DND-41 (cell line): ENCODE data around the gene UGT1A6.
"Not testable (repeated sequence)": the region's sequence is repeated elsewhere in the genome, so short reads cannot be mapped to it uniquely, and the experiment has no call there.

Experiments
- ATAC-seq: fragments of 200-7000 bp; cut with Tn5 transposase; 3 replicates; pipeline ENCODE4 v1.9.1; 2021; ENCODE audit warnings: low read depth; ENCODE audit not compliant: insufficient read depth
- DNase-seq: peaks from one replicate; pipeline ENCODE4 v3.0.0-alpha.2; 2020
- H2AFZ ChIP-seq: 2 replicates; pipeline ENCODE4 v1.6.0; 2012; ENCODE audit warnings: low read depth, low read length
- H3K27ac ChIP-seq: 2 replicates; pipeline ENCODE4 v1.5.1; 2012; ENCODE audit warnings: low read length, inconsistent platforms
- H3K27me3 ChIP-seq: fragments of 200-600 bp; sonication (generic); 2 replicates; pipeline ENCODE4 v1.6.0; 2012; ENCODE audit warnings: low read length, mild to moderate bottlenecking, inconsistent platforms; ENCODE audit not compliant: insufficient read depth, poor library complexity
- H3K36me3 ChIP-seq: 2 replicates; pipeline ENCODE4 v1.5.1; 2012; ENCODE audit warnings: low read length, inconsistent platforms; ENCODE audit not compliant: insufficient read depth
- H3K4me1 ChIP-seq: 2 replicates; pipeline ENCODE4 v1.5.1; 2012; ENCODE audit warnings: mild to moderate bottlenecking, low read length; ENCODE audit not compliant: insufficient read depth
- H3K4me2 ChIP-seq: 2 replicates; pipeline ENCODE4 v1.6.0; 2012; ENCODE audit warnings: mild to moderate bottlenecking, moderate library complexity, low read length, inconsistent platforms; ENCODE audit not compliant: insufficient read depth
- H3K4me3 ChIP-seq, 2 experiments: fragments of 200-600 bp in 1 of 2; shearing (Covaris generic) in 1 of 2; 2 replicates each; pipeline ENCODE4 v1.5.1; 2012 to 2016; ENCODE audit warnings: inconsistent platforms in 2 of 2, low read length in 2 of 2, mild to moderate bottlenecking in 2 of 2, low read depth in 1 of 2, moderate library complexity in 1 of 2
- H3K79me2 ChIP-seq: 2 replicates; pipeline ENCODE4 v1.6.0; 2012; ENCODE audit warnings: low read length, inconsistent platforms; ENCODE audit not compliant: insufficient read depth
- H3K9ac ChIP-seq: 2 replicates; pipeline ENCODE4 v1.6.0; 2012; ENCODE audit warnings: low read depth, mild to moderate bottlenecking, inconsistent platforms, low read length, moderate library complexity
- H3K9me3 ChIP-seq: 2 replicates; pipeline ENCODE4 v1.5.1; 2012; ENCODE audit warnings: low read length, moderate library complexity, mild to moderate bottlenecking, inconsistent platforms; ENCODE audit not compliant: insufficient read depth, severe bottlenecking
- H4K20me1 ChIP-seq: 2 replicates; pipeline ENCODE4 v1.6.0; 2012; ENCODE audit warnings: low read length; ENCODE audit not compliant: insufficient read depth
- CTCF ChIP-seq: IDR thresholded peaks from 2 replicates; pipeline ENCODE4 v1.5.1; 2012; ENCODE audit warnings: borderline replicate concordance, low read length, moderate library complexity, mild to moderate bottlenecking; ENCODE audit not compliant: poor library complexity, severe bottlenecking; ENCODE audit errors: extremely low read depth
- EZH2 ChIP-seq: IDR thresholded peaks from 3 replicates; pipeline ENCODE4 v1.6.1; 2012; ENCODE audit warnings: borderline replicate concordance, low read depth, mild to moderate bottlenecking, moderate library complexity, low read length, inconsistent platforms; ENCODE audit not compliant: severe bottlenecking

Gene UGT1A6

GRCh38 chr2:233698740-233699139, 6.0 kb downstream of the UGT1A6 start:
- Histone ChIP-seq H3K4me3 (no peak overlapping the region), H3K27ac (no peak overlapping the region), H3K9me3 (no peaks in the 10 kb centered on the region), H3K4me1 (no peaks in the 10 kb centered on the region), H4K20me1 (no peaks in the 10 kb centered on the region), H3K27me3 (peaks cover 15% of the 10 kb centered on the region), H3K9ac (no peak overlapping the region), H3K79me2 (no peaks in the 10 kb centered on the region), H3K4me2 (no peak overlapping the region), H2AFZ (no peak overlapping the region), H3K36me3 (no peaks in the 10 kb centered on the region)
- DNase-seq (no peak), ATAC-seq (no peak)
- TF ChIP-seq EZH2 = no peak
- no peak for TF ChIP-seq CTCF

GRCh38 chr2:233699424-233700027, 6.8 kb downstream of the UGT1A6 start:
- H3K4me3 ChIP-seq = no peak overlapping the region
- TF ChIP-seq EZH2 = no peak
- no peak for TF ChIP-seq CTCF
- H3K27ac ChIP-seq = no peak overlapping the region
- peaks cover 11% of the 10 kb centered on the region for H3K27me3 ChIP-seq
- H3K36me3 ChIP-seq = no peaks in the 10 kb centered on the region
- H4K20me1 ChIP-seq = no peaks in the 10 kb centered on the region
- no peaks in the 10 kb centered on the region for H3K9me3 ChIP-seq
- no peak overlapping the region for H2AFZ ChIP-seq
- DNase-seq = no peak
- no peaks in the 10 kb centered on the region for H3K4me1 ChIP-seq
- ATAC-seq = no peak
- H3K9ac ChIP-seq = no peak overlapping the region
- H3K4me2 ChIP-seq = no peak overlapping the region
- H3K79me2 ChIP-seq = no peaks in the 10 kb centered on the region

GRCh38 chr2:233700028-233700635, 7.4 kb downstream of the UGT1A6 start:
- DNase-seq (no peak), ATAC-seq (no peak)
- Histone ChIP-seq H3K4me2 (no peak overlapping the region), H3K4me1 (no peaks in the 10 kb centered on the region), H3K79me2 (no peaks in the 10 kb centered on the region), H3K36me3 (no peaks in the 10 kb centered on the region), H3K9ac (no peak overlapping the region), H4K20me1 (no peaks in the 10 kb centered on the region), H3K27ac (no peak overlapping the region), H3K4me3 (no peak overlapping the region), H3K27me3 (peaks cover 11% of the 10 kb centered on the region), H3K9me3 (no peaks in the 10 kb centered on the region), H2AFZ (no peak overlapping the region)
- no peak for TF ChIP-seq EZH2
- no peak for TF ChIP-seq CTCF

- not testable (repeated sequence) for H3K4me2 ChIP-seq, H3K79me2 ChIP-seq, ATAC-seq, H3K4me3 ChIP-seq, H3K27ac ChIP-seq, H4K20me1 ChIP-seq, H3K4me1 ChIP-seq, H2AFZ ChIP-seq, DNase-seq, H3K36me3 ChIP-seq, H3K9ac ChIP-seq, H3K27me3 ChIP-seq, H3K9me3 ChIP-seq
Measured at GRCh38 chr2:233700842-233701241, 8.2 kb downstream of the UGT1A6 start.
